NCI-H146 (cell line): ENCODE results near the gene GRID2.

Experiments
- DNase-seq: peaks from one replicate; lab custom pipeline; 2025; lab: John Stamatoyannopoulos, UW

Gene GRID2

DNA sequence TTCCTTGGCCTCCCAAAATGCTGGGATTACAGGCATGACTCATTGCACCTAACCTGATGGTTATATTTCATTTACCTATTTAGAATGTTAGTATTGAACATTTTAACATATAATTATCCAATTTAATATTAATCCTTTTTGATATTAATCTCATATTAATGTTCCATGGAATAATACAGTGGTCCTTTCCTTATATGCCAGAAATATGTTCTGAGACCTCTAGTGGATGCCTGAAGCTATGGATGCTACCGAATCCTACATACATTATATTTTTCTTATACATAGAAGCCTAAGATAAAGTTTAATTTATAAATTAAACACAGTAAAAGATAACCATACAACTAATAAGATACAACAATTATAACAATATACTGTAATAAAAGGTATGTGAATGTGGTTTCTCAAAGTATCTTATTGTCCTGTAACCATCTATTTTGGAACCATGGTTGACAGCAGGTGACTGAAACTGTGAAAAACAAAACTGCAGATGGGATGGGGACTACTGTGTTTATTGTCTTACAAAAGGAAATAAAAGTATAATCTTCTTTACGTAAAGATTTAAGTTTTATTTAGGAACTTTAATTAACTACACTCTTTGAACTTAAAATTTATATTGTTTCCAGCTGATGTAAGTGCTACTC, 431.4 kb downstream of the GRID2 start:
- DNase-seq: no peak

DNA sequence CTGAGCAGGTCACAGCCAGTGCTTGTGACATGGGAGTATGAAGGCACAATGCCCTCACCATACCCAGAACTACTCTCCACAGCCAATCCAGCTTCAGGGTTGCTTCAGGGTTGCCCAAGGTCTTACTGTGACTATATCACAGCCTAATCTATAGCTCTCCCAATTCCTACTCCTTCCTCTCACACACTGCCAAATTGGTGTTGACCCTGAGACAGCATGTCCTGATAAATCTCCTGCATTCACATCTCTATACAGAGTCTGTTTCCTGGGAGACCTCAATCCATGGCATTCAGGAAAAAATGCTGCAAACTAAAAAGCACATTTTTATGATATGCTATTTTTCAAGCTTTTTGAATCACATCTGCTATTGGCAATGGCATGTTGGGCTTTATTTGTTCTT, 456.7 kb downstream of the GRID2 start:
- no peak for DNase-seq

DNA sequence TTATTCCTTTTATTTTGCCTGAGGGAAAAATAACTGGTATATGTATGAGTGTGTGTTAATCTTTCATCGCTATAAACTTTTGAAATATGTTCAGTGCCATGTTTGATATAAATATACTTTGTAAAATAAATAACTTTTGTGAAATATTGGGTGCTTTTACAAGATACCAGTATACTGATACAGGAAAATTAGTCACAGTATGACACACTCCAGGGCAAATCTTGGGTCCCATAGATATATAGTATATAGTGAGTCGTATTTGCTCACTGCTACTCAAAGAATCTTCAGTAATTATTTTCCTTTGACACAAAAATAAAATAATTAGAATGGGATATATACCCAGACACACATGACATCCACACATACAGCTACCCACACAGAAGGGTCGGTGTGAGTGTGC, 472.3 kb downstream of the GRID2 start:
- DNase-seq: no peak

DNA sequence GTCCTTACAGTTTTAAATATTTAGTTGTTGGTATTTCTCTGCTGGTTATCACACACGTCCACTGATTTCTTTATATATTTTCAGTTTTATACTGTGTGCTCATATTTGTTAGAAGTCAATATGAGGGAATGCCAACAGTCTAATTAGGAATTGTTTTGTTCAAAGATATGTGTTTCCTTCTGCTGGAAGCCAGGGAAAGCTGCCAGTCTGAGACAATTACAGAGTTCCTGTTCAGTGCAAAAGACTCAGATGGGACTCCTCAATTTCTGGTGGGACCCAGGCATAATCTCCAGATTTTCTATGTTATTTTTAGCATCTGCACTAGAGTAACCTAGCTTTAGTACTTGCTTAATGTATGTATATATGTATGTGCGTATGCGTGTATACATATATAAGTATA, 486.0 kb downstream of the GRID2 start:
- DNase-seq: no peak

DNA sequence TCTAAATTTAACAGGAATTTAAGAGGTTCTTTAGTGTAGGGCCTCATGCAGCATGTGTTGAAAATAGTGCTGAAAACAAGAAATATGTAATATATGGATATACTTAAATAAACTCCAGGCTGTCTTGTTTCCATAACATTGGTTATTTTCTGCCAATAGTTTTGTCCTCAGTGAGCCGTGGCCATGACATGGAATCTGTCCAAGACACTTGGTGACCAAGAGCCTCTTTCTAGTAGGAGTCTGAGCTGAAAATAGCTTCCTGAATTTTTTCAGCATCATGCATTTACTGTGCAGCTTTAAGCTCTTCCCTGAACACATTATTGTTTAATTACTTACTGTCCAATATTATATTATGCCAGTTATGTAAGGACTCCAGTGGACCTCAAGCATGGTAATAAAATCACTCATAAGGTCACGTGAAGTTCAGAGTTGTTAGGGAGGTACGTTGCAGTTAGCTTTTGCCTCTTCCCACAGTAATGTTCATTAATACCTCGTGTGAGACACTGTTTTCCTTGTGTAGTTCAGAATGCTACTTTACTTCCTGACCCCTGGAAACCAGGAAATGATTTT, 488.2 kb downstream of the GRID2 start:
- DNase-seq: no peak

DNA sequence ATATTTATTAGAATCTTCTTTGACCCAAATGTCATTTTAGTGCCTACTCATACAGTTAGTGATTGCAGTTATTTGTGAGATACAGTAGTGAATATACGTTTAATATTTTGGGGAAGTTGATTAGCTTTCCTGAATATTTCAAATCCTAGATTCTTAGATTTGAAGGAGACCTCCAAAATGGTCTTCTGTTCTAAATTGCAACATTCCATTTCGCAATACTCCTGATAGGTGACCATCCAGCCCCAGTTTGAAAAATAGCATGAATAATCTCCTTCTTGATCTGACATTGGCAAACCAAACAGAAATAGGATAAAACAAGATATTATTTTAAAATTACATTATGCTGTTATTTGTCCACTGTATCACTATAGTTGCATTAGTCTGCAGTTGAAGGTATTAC, 505.6 kb downstream of the GRID2 start:
- no peak for DNase-seq

DNA sequence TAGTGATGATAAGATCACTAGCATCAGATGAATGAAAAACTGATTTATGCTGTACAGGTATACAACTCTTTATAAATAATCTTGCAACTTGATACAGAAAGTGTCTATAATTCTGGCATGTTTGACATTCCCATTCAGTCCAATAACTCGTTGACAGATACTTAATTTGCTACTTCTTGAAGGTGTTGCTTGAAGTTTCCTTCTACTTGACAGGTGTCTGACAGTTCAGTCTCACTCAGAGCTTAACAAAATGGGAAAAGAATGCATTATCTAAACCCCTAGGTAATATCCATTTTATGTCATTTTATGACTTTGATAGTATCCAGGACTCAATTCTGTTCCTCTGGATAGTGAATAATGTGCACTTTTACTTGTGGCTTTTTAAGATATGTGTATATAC, 508.9 kb downstream of the GRID2 start:
- no peak for DNase-seq

DNA sequence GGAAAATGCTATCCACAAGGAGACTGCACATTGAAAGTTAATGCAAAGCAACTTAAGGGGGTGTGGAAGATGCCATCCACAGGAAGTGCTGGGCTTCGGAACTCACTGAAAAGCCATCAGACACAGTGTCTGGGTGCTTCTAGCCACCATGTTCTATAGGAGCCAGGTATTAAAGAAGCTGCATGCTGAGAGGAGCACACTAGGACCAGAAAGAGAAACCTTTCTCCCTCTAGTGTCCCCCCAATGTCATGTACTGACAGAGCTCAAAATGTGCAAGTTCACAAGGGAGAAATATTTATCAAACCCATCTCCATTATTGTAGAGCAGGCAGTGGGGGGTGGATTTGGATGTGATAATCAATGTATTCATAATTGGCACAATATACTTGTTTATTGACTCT, 510.9 kb downstream of the GRID2 start:
- no peak for DNase-seq

DNA sequence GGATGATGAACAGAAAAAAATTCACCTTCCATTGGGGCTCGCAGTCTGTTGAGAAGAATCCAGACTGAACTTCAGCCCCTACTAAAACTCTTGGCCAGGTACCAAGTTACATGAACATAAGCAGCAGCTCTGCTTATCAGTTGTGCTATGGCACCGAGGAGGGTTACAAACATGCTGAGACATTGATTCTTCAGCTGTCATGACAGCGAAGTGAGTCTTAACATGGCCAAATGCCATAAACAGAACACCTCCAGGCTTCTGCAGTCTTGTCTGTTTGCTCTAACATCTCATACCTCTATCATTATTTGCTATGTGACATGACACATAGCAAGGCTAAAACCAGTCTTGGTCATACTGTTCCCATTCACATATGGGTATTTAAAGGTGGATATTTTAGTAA, 521.5 kb downstream of the GRID2 start:
- no peak for DNase-seq

DNA sequence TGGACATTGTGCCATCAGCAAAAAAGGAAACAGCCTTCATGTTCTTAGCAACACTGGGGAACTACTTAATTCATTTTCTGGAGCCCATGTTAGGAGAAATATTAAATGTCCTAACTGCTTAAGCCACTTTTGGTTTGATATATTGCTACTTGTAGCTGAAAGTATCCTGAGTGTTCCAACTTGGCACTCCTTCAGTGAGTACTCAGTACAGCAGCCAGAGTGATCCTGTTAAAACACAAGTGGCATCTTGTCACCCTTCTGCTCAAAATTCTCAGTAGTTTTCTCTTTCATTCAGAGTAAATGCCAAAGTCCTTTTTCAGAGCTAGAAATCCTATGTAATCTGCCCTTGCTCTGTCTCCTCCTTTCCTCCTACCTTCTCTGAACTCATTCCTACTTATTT, 522.0 kb downstream of the GRID2 start:
- DNase-seq: no peak

DNA sequence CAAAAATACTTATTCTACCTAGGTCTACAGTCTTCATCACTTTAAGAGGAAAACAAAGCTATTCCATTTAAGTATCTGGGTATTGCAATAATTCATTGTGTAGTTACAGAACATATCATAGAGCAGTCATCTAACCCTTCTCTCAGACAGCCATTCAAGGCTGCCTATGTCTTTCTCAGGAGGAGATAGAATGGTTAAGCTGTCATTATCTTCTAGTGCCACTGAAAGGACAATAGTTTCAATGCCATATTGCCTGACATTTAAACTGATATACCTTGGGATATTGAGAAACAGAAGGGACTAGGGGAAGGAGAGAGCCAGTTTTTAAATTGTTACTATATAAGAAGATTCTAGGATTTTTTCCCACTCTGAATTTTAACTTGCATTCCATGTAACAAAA, 527.0 kb downstream of the GRID2 start:
- no peak for DNase-seq

DNA sequence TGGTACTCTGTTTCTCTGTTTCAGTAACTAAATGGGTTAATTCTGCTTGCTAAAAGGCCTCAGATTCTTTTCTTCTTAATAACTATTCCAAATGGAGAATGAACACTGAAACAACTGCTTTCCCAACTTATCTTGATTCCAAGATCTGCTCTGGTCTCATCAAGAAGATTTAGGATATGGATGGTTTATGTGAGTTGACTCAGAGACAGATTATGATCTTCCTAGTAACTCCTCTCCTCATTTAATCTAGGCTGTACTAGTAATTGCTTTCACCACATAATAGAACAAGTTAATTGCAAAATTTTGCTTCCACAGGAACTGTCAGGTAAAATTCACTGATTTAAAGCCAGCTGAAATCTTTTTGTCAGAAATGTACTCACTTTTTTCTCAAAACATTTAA, 537.1 kb downstream of the GRID2 start:
- DNase-seq: no peak

DNA sequence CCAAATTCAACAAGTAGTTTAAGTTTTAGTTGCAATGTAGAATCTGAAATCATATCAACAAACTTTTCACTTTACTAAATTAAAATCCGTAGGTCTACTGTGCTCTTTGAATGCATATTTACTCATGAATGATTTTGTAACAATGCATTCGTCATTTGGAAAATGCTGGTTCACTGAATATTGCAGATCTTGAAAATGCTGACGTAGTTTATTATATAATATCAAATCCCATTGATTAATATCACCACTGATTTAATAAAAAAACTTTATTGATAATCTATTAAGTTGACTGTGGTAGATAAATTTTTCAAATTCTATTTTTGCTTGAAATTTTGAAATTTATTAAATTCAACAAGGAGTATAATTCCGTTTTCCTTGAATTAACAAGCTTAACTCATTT, 540.0 kb downstream of the GRID2 start:
- no peak for DNase-seq

DNA sequence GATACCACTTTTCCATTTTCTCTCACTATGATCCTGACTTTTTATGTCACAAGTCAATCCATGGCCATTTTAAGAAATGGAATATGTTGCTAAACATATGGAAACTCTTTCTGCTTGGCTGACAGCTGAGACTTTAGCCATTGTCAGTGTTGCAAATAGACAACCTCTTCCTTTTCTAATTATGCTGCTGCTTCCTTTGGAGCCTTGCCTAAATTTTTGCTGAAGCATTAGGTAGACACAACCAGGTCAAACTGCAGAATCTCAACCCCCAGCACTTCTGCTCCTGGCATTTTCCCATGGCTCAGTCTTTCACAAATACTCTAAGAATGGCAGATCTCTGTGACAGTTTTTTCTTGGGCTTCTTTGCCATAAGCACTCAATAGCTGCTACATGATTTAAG, 543.3 kb downstream of the GRID2 start:
- no peak for DNase-seq

DNA sequence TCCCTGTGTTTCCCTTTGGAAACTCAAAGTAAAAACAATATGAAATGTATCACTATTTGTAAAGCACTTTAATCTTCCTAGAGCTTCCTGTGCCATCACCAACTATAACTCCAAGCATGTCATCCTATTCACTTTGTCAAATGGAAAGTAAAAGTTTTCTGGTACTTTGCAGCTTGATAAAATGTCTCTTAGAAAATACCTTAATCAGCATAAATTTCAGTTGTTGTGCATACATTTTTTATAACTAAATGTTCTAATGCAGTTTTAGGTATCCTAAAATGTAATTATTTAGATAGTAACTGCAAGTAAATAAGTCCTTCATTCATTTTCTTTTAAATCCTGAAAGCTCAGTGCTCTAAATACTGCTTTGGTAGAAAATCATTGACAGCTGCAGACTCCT, 558.7 kb downstream of the GRID2 start:
- no peak for DNase-seq

DNA sequence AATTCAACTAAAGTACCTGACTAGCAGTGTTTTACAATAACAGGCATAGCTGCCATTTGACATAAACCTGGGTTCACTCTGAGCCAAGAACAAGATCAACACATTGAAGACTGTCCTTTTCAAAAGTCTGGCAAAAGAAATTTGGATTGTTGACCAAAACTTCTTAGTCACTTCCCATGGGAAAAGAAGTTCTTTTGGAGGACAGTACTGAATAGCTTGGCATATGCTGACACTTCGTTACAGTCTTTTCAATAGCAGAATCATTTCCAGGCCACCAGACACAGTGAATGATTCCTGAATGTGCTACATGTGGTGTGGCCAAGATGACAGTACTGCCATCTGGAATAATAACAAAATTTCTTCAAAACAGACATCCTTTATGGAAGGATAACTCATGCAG, 560.3 kb downstream of the GRID2 start:
- DNase-seq: no peak

DNA sequence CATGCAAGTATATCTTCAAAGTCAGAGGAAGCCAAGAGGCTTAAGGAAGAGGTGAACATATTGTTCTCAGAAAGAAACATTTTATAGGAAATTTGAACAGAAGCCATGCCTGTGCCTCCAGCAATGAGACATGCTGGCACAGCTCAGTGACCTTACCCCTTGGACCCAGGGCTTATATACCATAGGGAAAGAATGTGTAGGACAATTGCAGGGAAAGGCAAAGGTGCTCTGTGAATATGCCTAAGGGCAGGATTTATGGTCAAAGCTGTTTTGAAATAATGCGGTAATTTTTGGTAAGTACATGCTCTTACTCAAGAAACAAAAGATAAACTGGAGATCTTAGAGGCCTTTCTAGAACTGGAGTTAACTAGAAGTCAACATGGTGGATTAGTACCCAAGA, 568.8 kb downstream of the GRID2 start:
- DNase-seq: no peak

DNA sequence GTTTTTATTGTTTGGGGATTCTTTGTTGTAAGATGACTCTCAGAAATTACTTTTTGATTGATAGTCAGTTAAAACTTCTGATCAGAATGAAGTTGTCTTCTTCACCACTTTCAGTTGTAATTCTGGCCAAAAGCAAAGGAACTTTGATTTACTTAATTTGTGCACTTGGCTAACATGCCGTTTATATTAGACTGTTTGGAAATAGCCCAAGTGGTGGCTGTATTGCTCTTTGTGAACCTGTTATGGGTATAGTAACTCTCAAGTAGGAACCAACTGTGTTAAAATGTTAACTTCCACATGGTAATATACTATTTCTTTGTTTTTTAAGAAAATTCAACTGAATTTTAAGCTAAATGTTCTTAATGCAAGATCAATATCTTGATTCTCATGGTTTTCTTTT, 581.9 kb downstream of the GRID2 start:
- DNase-seq: no peak

DNA sequence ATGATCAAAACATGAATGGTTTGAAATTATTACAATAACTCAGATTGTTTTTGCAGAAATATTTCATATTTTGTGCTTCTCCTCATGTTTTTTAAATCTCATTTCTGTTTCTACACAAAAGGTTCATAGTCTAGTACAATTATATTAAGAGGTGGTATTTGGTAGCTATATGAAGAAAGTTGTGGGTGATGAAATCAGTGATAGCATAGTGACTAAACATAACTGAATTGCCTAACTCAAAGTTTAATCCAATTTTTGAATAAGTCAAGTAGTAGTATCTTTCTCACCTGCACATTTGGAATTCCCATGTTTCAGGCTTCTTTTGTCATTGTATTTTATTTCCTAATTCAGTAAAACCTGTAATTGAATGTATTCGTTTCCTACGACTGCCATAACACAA, 648.7 kb downstream of the GRID2 start:
- DNase-seq: no peak

DNA sequence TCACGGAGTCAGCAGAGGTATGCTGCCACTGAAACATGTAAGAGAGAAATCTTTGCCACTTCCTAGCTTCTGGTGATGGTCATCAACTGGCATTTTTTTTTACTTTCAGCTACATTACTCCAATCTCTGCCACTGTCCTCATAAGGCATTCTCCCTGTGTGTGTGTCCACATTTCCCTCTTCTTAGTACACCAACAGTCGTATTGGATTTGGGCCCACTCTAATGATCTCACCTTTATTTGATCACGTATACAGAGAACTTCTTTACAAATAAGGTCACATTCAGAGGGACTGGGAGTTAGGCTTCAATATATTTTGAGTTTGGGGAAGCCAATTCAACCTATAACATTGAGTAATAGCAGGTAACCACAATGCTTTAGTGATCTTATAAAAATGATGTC, 649.1 kb downstream of the GRID2 start:
- DNase-seq: no peak

DNA sequence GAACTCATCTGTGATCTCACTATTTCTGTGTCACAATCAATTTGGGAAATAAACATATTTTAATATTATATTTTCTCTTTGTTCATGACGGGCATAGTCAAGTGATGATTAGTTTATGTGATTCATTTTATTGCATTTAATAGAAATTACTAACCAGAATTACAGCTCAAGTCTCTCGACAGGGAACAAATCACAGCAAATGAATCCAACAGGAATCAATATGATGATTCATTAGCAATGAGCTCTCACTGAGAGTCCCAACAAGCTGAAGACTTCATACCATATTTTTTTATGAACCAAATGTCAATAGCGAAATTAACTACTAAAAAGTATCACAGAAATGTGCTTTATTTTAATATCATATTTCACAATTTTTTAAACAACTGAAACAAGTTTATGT, 649.7 kb downstream of the GRID2 start:
- DNase-seq: no peak

DNA sequence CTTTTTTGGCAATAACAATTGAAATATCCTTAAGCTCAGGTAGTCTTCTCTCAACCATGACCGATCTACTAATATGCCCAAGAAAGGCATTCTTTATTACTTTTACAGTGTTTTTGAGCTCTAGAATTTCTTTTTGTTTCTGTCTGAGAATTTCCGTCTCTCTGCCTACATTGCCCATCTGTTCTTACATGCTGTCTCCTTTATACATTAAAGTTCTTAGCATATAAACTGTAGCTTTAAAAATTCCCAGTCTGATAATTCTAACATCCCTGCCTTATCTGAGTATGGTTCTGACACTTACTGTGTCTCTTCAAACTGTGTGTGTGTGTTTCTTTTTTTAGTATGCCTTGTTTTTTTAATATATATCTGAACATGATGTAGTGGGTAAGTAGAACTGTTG, 658.1 kb downstream of the GRID2 start:
- no peak for DNase-seq

DNA sequence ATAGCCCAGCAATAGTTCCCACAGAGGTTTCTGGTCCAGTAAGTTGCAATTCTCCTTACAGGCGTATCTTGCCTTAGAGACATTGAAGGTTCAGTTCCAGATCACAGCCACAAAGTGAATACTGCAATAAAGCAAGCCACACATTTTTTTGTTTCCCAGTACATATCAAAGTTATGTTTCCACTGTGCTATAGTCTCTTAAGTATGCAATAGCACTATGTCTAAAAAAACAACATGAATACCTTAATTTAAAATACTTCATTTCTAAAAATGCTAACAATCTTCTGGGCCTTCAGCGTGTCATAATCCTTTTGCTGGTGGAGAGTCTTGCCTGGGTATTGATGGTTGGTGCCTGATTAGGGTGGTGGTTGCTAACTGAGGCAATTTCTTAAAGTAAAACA, 659.1 kb downstream of the GRID2 start:
- no peak for DNase-seq

DNA sequence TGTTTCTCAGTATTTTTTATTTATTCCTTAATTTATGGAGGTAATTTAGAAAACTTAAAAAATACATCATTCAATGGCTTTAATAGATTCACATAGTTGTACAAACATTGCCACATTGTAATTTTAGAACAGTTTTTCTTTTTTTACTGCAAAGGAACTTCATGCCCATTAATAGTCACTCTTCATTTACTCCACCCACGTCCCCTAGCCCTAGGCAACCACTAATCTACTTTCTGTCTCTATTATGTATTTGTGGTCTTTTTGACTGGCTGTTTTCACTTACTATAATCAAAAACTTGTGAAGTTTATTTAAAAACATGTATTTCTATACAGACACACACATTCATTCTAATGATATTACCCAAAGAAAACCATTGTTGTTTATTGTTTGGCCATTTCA, 664.8 kb downstream of the GRID2 start:
- no peak for DNase-seq

DNA sequence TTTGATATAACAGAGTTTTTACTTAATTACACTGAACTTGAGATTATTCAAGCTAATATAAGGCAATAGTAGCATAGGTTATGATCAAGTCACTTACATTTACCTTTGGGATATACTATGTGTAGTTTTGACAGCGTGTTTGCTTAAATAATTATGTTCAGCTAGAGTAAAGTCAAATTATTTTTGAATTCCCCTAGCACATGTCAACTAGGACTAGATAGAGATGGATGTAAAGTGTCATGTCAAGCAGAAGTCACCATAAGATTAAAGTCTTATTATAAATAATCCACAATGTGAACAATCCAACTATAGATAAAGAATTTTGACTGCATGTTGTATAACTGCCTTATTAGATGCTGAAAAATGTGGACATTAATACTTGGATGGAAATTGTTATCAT, 665.2 kb downstream of the GRID2 start:
- no peak for DNase-seq
